ENCODE data around the gene CNKSR2. TPM values are rescaled to one million over a fixed set of nuclear protein-coding genes. Genes with fewer than 3 reads are reported as not detected.

The CNKSR2 gene
- total and polyA plus RNA-seq, 4 donors: 0.55 to 3.3 (median 2.0) TPM

GRCh38 chrX:21408788-21409187 is 34.6 kb downstream of the CNKSR2 start:
- Histone ChIP-seq H3K4me3 (ENCODE audit: low read depth in 1 of 3, low read length in 3 of 3) (no peak overlapping the region), H3K9me3 (ENCODE audit: control insufficient read depth in 4 of 4, low read length in 3 of 4) (no peaks in the 10 kb centered on the region), H3K27ac (ENCODE audit: low read depth in 1 of 2, low read length in 2 of 2) (no peak overlapping the region), H3K4me1 (ENCODE audit: control insufficient read depth in 4 of 4, insufficient read depth in 4 of 4, low read length in 3 of 4) (no peaks in the 10 kb centered on the region), H3K9ac (ENCODE audit: low read depth in 1 of 2, low read length in 2 of 2) (no peak overlapping the region), H3K27me3 (ENCODE audit: control insufficient read depth in 4 of 4, insufficient read depth in 4 of 4, low read length in 3 of 4) (no peaks in the 10 kb centered on the region), H3K36me3 (ENCODE audit: control insufficient read depth in 4 of 4, insufficient read depth in 3 of 4, low read depth in 1 of 4, low read length in 3 of 4) (no peaks in the 10 kb centered on the region)
- 73% methylated on average over 1 of the region's 1 CpG for WGBS
- TF ChIP-seq HNF4A (conservative IDR thresholded peaks at IDR 0.05): no peak
- TF ChIP-seq GABPA (IDR thresholded peaks at IDR 0.05 in 1 of 2, conservative IDR thresholded peaks at IDR 0.05 in 1 of 2): no peak
- TF ChIP-seq RAD21 (IDR thresholded peaks at IDR 0.05): no peak
- TF ChIP-seq JUND (IDR thresholded peaks at IDR 0.05): no peak
- no peak for TF ChIP-seq MAX (IDR thresholded peaks at IDR 0.05)
- TF ChIP-seq YY1 (IDR thresholded peaks at IDR 0.05): no peak
- no peak for TF ChIP-seq HNF4G (IDR thresholded peaks at IDR 0.05)
- TF ChIP-seq ATF3 (IDR thresholded peaks at IDR 0.05): no peak
- no peak for TF ChIP-seq REST (IDR thresholded peaks at IDR 0.05)
- no peak for TF ChIP-seq ZBTB33 (IDR thresholded peaks at IDR 0.05)
- no peak for TF ChIP-seq FOXA1 (IDR thresholded peaks at IDR 0.05)
- no peak for TF ChIP-seq NR2F2 (IDR thresholded peaks at IDR 0.05)
- TF ChIP-seq FOXA2 (IDR thresholded peaks at IDR 0.05): no peak
- DNase-seq (ENCODE audit: low spot score): no peak

- TF ChIP-seq GABPA (IDR thresholded peaks at IDR 0.05 in 1 of 2, conservative IDR thresholded peaks at IDR 0.05 in 1 of 2): no peak
- TF ChIP-seq TAF1 (conservative IDR thresholded peaks at IDR 0.05): no peak
- no peak for TF ChIP-seq RAD21 (IDR thresholded peaks at IDR 0.05)
- no peak for TF ChIP-seq RXRA (IDR thresholded peaks at IDR 0.05)
- TF ChIP-seq SP1 (IDR thresholded peaks at IDR 0.05): no peak
- no peak for TF ChIP-seq MAX (IDR thresholded peaks at IDR 0.05)
- 56% methylated on average over 3 of the region's 3 CpGs for WGBS
- no peak overlapping the region for H3K27ac ChIP-seq (ENCODE audit: low read depth in 1 of 2, low read length in 2 of 2)
- no peaks in the 10 kb centered on the region for H3K27me3 ChIP-seq (ENCODE audit: control insufficient read depth in 4 of 4, insufficient read depth in 4 of 4, low read length in 3 of 4)
- DNase-seq (ENCODE audit: low spot score): no peak
- H3K4me1 ChIP-seq (ENCODE audit: control insufficient read depth in 4 of 4, insufficient read depth in 4 of 4, low read length in 3 of 4): no peaks in the 10 kb centered on the region
- H3K9me3 ChIP-seq (ENCODE audit: control insufficient read depth in 4 of 4, low read length in 3 of 4): no peaks in the 10 kb centered on the region
- no peak overlapping the region for H3K4me3 ChIP-seq (ENCODE audit: low read depth in 1 of 3, low read length in 3 of 3)
- H3K36me3 ChIP-seq (ENCODE audit: control insufficient read depth in 4 of 4, insufficient read depth in 3 of 4, low read depth in 1 of 4, low read length in 3 of 4): no peaks in the 10 kb centered on the region
- no peak overlapping the region for H3K9ac ChIP-seq (ENCODE audit: low read depth in 1 of 2, low read length in 2 of 2)
Observed at GRCh38 chrX:21412029-21412428, 37.8 kb downstream of the CNKSR2 start.
